NCI-H446 (cell line): ENCODE measurements around the gene ATXN7L1.
A peak's percentile ranks its signal among the peaks of the same experiment; 100 is the strongest.
"Not testable (repeated sequence)": the region's sequence is repeated elsewhere in the genome, so short reads cannot be mapped to it uniquely, and the experiment has no call there.

ENCODE experiments used
- DNase-seq, 2 experiments: peaks; one replicate each; lab custom pipeline; 2025; lab: John Stamatoyannopoulos, UW

The ATXN7L1 gene

DNA sequence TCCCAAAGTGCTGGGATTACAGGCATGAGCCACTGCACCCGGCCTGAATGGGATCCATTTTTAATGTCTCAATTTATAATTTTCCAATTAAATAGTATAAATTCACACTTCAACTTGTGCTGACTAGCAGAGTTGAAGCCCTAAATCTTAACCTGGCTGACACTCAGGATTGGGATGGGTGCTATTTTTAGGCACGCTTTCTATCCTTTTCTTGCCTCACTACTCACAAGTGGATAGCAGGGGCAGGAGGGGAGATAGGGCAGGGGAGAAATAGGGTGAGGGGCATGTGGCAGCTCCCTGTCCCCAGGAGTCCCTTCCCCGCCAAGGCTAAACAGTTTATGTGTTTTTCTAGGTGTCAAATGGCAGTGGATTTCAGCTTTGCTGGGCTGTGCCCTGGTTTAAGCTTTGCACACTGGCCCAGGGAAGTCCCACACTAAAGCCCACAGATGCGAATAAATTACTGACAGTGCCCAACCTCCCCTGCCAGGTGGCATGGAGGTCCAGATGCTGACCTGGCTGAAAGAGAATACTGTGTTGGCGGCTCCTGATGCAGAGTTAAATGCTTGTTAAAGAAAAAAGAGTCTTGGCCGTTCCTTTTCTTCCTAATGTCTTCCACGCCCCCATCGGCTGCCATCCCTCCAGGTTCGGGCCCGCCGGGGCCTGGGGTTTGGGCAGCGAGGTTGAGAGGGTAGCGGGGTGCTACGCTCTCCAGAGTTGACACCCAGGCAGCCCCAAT, 259.0 kb downstream of the ATXN7L1 start:
- no peak for DNase-seq

- no peak for DNase-seq
Measured at GRCh38 chr7:105614341-105614840, 262.0 kb downstream of the ATXN7L1 start.

- DNase-seq: no peak
Measured at GRCh38 chr7:105613611-105614330, 262.6 kb downstream of the ATXN7L1 start.

DNA sequence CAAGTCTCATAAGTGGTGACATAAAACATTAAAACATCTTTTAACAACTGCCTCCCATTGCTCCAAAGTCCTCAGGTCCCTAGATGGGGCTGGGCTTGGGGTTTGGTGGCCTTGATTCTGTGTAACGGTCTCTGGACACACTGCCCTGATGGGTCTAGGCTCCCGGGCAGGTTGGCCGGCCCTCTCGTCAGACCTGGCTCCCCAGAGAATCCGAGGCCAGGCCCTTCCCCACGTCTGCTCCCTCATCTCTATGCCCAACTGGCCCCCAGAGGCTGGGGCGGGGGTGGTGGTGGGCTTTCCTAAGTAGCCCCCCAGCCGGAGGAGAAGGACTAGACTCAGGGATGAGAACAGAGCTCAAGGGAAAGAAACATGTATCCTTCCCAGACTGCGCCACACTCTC, 263.6 kb downstream of the ATXN7L1 start:
- no peak for DNase-seq

- DNase-seq: no peak
Measured at GRCh38 chr7:105611856-105612775, 264.3 kb downstream of the ATXN7L1 start.

DNA sequence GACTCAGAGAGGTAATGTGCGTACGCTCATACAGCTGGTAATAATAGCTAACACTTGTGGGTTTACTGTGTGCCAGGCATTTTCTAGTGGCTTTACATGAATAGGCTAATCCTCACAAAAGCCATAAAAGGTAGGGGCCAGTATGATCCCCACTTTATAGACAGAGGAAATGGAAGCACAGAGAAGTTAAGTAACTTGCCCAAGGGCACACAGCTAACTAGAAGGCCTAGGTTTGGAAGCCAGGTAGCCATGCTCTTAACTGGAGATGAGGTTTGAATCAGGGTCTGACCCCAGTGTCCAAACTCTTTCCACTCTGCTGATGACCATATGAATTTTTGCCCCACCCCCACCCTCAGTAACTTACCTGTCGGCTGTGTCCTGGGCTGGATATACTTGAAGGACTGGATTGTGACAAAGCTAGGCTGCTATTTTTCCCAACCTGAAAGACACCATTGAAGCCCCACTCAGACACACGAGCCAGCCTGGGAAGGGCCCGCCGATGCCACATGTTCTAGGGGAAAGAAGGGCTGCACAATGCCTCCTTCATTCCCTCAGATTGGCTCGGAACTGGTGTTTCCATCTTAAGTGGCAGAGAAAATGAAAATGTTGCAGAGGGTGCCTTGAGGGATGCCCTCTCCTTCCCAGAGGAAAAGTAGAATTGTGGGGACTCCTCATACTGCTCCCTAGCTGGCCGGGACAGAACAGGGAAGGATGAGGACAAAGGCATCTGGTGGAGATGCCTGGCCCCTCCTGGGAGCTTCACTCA, 266.1 kb downstream of the ATXN7L1 start:
- no peak for DNase-seq

DNA sequence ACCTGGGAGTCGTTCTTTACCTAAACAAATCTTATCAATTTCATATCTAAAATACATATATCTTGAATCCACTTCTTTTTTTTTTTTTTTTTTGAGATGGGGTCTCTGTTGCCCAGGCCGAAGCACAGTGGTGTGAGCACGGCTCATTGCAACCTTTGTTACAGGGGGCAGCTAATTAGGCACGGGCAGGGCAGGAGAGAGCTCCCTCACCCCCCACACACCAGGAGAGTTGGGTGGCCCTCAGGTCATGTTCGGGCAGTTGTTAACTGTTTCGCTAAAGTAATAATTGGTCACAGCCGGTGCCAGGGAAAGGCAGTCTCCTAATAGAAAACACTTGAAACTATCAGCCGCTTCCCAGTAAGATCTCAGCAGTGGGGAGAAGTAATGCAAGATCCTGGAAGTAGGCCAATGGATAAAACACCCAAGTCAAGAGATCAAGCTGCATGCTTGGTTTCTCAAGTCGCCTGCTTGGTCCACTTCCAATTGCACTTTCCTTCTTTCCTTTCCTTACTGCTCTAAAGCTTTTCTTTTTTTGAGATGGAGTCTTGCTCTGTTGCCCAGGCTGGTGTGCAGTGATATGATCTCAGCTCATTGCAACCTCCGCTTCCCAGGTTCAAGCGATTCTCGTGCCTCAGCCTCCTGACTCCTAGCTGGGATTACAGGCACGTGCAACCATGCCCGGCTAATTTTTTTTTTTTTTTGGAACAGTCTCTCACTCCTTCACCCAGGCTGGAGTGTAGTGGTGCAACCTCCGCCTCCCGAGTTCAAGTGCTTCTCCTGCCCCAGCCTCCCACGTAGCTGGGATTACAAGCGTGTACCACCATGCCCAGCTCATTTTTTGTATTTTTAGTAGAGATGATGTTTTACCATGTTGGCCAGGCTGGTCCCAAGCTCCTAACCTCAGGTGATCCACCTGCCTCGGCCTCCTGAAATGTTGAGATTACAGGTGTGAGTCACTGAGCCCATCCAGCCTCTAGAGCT, 273.8 kb downstream of the ATXN7L1 start:
- DNase-seq: peak in 1 of 2 experiments; percentile 12

GRCh38 chr7:105600720-105601550, 275.5 kb downstream of the ATXN7L1 start:
- no peak for DNase-seq

- no peak for DNase-seq
Measured at GRCh38 chr7:105599551-105599950, 276.8 kb downstream of the ATXN7L1 start.

DNA sequence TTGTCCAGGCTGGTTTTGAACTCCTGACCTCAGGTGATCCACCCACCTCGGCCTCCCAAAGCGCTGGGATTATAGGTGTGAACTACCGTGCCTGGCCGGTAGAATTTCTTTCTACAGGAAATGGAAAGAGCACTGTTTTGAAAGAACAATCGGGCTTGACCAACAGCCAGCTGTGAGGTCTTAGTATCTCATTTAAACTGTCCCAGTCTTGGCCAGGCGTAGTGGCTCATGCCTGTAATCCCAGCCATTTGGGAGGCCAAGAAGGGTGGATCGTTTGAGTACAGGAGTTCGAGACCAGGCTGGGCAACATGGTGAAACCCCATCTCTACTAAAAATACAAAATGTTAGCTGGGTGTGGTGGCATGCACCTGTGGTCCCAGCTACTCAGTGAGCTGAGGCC, 277.3 kb downstream of the ATXN7L1 start:
- DNase-seq: not testable (repeated sequence)

DNA sequence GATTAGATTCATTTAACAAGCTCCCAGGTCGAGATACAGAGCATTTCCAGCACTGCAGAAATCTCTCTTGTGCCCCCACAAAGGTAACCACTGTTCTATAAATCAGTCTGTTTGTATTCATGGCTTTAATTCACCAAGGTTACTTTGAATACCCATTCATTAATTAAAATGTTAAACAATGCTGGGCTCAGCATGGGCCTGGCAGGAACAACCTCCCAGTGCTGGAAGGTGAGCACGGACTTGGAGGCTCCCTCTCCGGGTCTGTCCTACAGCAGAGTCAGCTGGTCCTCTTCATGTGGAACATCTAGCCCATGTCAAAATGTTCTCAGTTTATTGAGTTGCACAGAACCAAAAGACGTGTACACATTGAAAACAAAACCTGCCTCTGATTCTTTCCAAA, 279.5 kb downstream of the ATXN7L1 start:
- no peak for DNase-seq

GRCh38 chr7:105594034-105594433, 282.4 kb downstream of the ATXN7L1 start:
- peak; percentile 64 to 87 for DNase-seq

GRCh38 chr7:105591522-105591921, 284.9 kb downstream of the ATXN7L1 start:
- no peak for DNase-seq

- no peak for DNase-seq
Measured at GRCh38 chr7:105590793-105591192, 285.6 kb downstream of the ATXN7L1 start.

GRCh38 chr7:105589356-105590077, 286.9 kb downstream of the ATXN7L1 start:
- DNase-seq: peak; percentile 61 to 77

- no peak for DNase-seq
Measured at GRCh38 chr7:105587909-105588635, 288.3 kb downstream of the ATXN7L1 start.

DNA sequence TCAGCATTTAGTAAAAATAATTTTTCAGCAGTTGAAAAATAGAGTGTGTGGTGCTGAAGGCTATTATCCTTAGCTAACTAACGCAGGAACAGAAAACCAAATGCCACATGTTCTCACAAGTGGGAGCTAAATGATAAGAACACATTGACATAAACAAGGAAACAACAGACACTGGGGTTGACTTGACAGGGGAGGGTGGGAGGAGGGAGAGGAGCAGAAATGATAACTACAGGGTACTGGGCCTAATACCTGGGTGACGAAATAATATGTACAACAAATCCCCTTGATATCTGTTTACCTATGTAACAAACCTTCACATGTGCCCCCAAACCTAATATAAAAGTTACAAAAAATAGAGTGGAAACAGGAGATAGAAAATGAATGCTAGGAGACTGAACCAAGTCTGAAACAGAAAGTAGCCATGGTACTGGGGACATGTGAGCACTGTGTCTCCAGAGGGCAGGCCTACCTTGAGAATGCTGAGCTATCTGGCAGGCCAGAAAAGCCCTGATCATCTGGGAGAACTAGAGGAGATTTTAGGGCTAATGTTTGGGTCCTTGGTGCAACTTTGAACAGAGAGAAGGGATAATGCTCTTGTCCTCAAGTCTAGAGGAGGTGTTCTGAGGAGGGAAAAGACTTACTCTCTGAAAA, 290.4 kb downstream of the ATXN7L1 start:
- DNase-seq: no peak
